G401 (cell line): ENCODE results near the gene SEPTIN14. TPM values are rescaled to one million over a fixed set of nuclear protein-coding genes. Genes with fewer than 3 reads are reported as not detected.
"Not testable (repeated sequence)": the region's sequence is repeated elsewhere in the genome, so short reads cannot be mapped to it uniquely, and the experiment has no call there.

Experiments used
- DNase-seq: peaks from one replicate; pipeline ENCODE4 v3.0.0-alpha.2; 2015; ENCODE audit warnings: low spot score
- in situ Hi-C: cut with HindIII; loops from 2 replicates; pipeline ENCODE4 v1.10.0; 2016; ENCODE audit warnings: low sequenced_read_pairs, mixed read lengths
- total RNA-seq: library from RNA; depleted of rRNA; stranded (reverse); fragments of >200 nt; shearing (Covaris generic); gene quantifications from 2 replicates; pipeline ENCODE4 v1.2.3, GENCODE V29; 2014; rRNA removed

Gene SEPTIN14
- total RNA-seq, result not detected in 2 replicates

DNA sequence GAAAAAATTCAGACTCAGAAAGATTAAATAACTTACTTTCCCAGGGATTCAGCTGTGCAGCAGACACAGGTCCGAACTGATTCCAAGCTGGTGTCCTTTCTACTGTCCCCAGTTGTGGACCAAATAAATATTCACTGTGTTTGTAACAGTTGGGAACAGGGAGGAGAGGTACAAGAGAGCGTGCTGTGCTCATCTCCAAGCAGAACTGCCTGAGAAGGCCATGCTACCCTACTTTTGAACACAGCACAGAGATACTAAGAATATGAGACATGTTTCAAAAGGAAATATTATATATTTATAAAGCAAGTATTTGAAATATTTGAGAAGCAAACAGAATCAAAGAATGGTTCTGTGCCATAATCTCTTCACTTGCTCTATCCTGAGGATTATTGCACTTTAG lies at the start of gene SEPTIN14:
SEPTIN14 (minus strand) TSS at position 101 of the 400 bp plus-strand sequence. CDS start 756 bp downstream, outside the sequence.
- DNase-seq, in situ Hi-C loops: not testable (repeated sequence)

DNA sequence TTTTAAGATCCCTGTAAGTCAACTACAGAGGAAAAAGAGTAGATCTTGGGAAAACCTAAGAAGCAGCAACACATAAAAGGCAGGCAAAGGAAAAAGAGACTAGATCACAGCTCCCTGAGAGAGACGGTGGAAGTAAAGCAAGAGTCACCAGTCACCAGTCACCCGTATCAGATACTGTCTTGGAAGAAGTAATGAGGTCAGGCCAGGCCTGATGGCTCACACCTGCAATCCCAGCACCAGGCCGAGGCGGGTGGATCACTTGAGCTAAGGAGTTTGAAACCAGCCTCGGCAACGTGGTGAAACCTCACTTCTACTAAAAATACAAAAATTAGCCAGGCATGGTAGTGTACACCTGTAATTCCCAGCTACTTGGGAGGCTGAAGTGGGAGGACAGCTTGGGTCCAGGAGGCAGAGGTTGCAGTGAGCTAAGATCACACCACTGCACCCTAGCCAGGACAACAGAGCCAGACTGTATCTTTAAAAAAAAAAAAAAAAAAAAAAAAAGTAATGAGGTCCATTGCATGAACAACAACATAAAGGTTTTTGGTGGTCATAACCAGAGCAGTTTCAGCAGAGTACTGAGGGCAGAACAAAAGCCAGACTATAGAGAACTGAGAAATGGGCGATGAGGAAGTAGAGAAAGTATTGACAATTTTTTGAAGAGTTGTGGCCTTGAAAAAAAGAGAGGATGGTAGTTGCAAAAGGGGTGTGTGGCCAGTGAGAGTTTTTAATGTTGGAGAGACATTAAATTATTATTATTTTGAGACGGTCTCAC lies 41.6 kb upstream of the SEPTIN14 start:
- in situ Hi-C loops, result no loop called here

DNA sequence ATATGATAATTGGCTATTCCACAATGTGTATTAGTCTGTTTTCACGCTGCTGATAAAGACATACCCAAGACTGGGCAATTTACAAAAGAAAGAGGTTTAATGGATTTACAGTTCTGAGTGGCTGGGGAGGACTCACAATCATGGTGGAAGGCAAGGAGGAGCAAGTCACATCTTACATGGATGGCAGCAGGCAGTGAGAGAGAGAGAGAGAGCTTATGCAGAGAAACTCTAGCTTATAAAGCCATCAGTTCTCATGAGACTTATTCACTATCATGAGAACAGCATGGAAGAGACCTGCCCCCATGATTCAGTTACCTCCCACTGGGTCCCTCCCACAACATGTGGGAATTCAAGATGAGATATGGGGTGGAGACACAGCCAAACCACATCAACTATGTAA lies 38.5 kb upstream of the SEPTIN14 start:
- in situ Hi-C loops, DNase-seq: not testable (repeated sequence)

More for the DNA sequence above, 41.6 kb upstream of the SEPTIN14 start:
- DNase-seq, result no peak

DNA sequence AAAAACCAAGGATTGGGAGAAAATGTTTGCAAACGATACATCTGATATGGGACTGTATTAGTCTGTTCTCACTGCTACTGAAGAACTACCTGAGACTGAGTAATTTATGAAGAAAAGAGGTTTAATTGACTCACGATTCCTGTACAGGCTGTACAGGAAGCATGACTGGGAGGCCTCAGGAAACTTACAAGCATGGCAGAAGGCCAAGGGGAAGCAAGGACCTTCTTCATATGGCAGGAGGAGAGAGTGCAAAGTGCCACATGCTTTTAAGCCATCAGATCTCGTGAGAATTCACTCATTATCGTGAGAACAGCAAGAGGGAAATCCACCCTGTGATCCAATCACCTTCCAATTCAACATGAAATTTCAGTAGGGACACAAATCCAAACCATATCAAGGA lies 35.7 kb upstream of the SEPTIN14 start:
- DNase-seq, result no peak
- in situ Hi-C loops, result no loop called here

DNA sequence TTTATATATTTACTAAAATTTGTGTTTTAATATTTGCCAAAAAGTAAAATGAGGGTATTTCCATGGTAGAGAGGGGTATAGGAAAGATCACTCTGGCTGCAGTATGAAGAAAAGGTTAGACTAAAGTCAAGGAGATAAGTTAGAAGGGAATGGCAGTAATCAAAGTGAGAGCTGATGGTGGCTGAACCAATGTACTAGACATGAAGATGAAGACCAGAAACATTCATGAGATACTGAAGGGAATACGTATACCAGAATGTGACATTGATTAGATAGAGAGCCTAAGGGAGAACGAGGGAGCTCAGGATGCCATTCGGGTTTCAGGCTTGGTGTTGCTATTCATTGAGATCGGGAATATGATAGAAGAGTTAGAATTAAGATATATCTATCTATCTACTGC lies 32.5 kb upstream of the SEPTIN14 start:
- DNase-seq, result no peak
- in situ Hi-C loops, result no loop called here

DNA sequence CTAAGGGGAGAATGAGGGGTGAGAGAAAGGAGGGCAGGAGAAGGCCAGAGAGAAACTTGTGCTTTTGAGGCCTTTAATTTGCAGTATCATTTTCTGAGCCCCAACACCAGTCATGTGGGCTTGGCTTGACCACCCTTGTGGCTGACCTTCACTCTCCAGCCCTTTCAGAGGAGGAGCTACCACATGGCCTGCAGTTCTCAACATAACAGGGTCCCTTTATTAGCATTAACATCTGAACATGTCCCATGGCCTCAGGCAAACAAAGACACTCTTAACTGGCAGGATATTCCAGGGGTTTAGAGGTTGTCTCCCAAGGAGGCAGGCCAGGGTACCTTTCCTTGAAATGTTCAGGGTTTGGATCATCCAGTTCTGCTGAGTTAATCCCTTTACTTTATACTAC lies 31.4 kb upstream of the SEPTIN14 start:
- in situ Hi-C loops, result no loop called here
- DNase-seq, result no peak

DNA sequence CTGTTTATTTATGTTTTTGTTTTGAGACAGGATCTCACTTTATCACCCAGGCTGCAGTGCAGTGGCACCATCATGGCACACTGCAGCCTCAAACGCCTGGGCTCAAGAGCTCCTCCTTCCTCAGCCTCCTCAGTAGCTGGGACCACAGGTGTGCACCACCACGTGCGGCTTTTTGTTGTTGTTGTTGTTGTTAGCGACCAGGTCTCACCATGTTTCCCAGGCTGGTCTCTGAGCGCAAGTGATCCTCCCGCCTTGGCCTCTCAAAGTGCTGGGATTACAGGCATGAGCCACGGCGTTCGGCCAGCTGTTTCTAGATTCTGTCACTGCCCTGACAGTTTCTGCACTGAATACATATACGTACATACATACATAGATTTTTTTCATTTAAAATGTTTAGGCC lies 25.8 kb upstream of the SEPTIN14 start:
- in situ Hi-C loops, DNase-seq: not testable (repeated sequence)

DNA sequence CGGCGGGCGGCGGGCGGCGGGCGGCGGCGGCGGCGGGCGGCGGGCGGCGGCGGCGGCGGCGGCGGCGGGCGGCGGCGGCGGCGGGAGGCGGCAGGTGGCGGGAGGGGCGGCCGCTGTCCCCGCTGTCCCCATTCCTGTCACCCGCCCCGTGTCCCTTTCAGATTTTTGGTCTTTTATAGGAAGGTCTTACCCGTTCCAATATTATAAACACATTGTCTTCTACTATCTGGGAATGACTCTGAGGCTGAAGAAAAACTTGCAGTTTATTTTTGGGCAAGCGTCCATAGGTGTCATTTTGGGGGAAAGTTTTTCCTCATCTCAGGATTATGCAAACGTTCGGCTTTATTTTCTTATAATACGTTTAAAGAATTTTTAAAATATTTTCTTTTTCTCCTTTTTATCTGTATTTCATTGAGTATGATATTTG lies 25.3 kb upstream of the SEPTIN14 start:
- DNase-seq, result peak; percentile 33
- in situ Hi-C loops, result no loop called here

DNA sequence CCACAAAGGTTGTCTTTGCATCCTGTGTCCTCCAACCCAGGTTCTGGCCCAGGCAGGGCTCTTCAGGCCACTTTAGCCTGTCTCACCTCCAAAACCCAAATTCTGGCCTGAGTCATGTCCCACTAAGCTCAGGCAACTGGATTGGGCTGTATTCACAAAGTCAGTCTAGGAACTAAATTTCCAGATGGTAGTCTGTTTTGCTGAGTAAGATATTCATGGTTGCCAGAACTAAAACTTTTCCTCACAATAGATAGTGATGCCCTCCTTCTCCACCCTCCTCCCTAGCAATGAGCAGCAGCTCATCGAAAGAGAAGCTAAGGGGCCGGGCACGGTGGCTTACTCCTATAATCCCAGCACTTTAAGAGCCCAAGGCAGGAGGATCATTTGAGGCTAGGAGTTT lies 21.8 kb upstream of the SEPTIN14 start:
- DNase-seq, result no peak
- in situ Hi-C loops, result no loop called here

DNA sequence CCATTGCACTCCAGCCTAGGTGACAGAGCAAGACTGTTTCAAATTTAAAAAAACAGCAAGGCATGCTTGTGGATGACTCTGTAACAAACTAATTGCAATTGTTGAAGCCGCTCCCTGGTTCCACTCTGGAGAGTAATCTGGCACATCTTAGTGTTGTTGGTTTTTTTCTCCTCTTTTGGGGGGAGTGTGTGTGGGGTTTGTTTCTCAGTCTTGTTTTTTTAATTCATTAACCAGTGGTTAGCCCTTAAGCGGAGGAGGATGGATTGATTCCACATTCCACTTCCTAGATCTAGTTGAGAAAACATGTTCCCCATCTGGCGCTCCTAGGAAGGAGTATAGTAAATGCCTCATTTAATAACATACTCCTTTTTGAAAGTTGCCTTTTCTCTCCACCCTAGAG lies 16.1 kb upstream of the SEPTIN14 start:
- in situ Hi-C loops, result no loop called here
- DNase-seq, result no peak

DNA sequence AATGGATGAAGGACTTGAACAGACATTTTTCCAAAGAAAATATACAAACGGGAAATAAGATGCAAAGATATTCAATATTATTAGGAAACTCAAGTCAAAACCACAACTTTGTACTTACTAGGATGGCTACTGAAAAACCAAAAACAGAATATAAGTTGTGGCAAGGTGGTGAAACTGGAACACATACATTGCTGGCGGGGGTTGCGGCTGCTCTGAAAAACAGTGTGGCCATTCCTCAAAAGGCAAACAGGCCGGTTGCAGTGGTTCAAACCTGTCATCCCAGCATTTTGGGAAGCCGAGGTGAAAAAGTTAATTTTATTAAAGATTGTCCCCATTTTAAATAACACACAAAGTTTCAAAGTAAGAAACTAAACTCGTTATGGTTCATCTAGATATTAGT lies 14.8 kb upstream of the SEPTIN14 start:
- no peak for DNase-seq
- in situ Hi-C loops, result no loop called here

DNA sequence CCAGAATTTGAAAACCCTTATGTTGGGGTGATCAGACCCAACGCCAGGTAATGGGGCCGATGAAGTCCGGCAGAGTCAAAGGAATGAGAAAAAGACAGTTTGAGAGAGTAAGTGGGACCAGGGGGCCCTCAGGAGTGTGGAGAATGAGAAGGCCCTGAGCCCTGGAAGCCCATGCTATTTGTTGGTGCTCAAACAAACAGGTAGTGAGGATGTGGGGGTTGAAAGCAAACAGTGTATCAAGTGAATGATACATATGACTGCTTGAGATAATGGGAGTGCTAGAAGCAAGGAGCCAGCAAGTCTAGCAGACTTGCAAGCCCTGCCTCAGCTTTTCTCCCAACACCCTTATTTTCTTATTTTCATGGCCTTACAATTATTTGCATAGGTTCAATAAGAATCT lies 11.2 kb upstream of the SEPTIN14 start:
- in situ Hi-C loops, result no loop called here
- DNase-seq, result no peak

DNA sequence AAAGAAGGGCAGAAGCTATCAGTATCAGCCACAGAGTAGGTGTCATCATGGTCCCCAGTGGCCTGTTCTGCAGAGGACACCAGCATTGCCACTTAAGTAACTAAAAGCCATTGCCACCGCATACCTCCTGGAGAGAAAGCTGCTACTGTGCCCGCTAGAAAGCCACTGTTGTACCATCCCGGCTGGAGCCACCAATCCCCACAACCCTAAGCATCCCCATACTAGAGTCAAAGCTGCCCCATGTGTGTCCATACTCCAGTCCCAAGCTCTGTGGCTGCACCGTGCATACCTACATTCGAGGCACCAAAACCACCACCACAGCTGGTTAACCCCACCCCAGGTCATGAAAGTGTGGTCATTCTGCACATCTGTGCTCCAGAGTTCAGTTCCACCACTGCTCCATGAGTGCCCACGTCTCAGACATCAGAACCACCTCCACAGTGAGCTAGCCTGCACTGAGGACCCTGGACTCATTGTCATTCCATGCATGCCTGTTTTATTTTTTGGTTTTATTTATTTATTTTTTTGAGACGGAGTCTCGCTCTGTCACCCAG lies 9.5 kb upstream of the SEPTIN14 start:
- DNase-seq, result no peak
- in situ Hi-C loops, result no loop called here

DNA sequence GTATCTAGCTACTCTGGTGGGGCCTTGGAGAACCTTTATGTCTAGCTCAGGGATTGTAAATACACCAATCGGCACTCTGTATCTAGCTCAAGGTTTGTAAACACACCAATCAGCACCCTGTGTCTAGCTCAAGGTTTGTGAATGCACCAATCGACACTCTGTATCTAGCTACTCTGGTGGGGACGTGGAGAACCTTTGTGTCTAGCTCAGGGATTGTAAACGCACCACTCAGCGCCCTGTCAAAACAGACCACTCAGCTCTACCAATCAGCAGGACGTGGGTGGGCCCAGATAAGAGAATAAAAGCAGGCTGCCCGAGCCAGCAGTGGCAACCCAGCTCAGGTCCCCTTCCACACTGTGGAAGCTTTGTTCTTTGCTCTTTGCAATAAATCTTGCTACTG lies 6.4 kb upstream of the SEPTIN14 start:
- DNase-seq, in situ Hi-C loops: not testable (repeated sequence)

DNA sequence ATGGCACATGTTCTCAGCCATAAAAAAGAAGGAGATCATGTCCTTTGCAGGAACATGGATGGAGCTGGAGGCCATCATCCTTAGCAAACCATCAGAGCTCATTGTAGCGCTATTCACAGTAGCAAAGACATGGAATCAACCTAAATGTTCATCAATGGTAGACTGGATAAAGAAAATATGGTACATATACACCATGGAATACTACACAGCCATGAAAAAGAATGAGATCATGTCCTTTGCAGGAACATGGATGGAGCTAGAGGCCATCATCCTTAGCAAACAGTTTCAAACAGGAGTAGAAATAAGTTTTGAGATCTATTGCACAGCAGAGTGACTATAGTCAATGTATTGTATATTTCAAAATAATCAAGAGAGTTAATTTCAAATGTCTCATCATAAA lies 17.4 kb downstream of the SEPTIN14 start:
- DNase-seq, in situ Hi-C loops: not testable (repeated sequence)

DNA sequence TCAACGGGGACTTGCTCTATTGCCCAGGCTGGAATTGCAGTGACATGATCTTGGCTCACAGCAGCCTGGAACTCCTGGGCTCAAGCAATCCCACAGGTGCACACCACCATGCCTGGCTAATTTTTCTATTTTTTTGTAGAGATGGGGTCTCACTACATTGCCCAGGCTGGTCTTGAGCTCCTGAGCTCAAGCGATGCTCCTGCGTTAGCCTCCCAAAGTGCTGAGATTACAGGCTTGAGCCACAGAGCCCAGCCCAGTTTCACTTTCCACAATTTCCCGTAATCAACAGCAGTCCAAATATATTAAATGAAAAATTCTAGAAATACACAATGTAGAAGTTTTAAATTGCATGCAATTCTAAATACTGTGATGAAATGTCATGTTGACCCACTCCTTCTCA lies 24.0 kb downstream of the SEPTIN14 start:
- DNase-seq, result no peak

DNA sequence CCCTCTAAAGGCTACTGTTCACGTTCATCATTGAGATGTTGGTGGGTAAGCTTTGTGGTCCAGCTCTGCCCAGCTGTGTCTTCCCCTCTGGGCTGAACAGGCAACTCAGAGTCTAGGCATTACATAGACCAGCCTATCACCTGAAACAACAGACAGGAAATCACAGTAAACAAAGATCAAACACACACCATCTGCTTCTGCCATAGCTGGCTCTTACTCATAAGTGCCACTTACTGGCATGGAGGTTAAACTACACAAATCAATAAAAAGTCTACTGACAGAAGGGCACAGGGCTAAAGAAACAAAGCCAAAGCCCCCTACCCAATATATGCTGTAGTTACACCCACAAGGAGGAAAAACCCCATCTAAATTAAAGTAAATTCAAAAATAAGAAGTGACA lies 35.0 kb downstream of the SEPTIN14 start:
- in situ Hi-C loops, result no loop called here
- no peak for DNase-seq

More for the DNA sequence above, 24.0 kb downstream of the SEPTIN14 start:
- in situ Hi-C loops, result no loop called here

DNA sequence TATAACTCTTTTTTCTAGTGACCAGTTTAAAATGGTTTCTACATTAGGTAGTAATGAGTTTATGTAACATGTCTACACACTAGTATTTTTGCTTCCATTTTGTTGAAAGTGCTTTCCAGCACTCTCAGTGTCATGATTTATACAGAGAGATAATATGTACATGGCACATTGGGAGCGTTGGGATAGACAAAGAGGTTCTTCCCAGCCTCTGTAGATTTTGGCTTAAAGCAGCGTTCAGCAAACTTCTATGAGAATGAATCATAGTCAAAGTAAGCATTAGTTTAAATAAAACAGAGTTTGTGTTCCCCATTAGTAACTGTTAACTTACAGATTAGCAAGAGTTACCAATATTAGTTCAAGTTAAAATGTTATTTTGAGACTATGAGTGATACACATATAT lies 43.9 kb downstream of the SEPTIN14 start:
- in situ Hi-C loops, result no loop called here
- no peak for DNase-seq

DNA sequence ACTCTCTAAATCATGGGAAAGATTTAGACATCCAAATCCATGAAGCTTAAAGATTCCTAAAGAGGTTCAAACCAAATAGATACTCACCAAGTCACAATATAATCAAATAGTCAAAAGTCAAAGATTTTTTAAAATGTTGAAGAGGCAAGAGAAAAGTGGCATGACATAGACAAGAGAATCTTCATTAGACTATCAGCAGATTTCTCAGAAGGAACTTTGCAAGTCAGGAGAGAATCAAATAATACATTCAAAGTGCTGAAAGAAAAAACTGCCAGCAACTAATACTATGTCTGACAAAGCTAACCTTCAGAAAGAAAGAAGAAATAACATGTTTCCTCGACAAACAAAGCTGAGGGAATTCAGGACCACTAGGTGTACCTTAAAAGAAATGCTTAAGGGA lies 65.3 kb downstream of the SEPTIN14 start:
- in situ Hi-C loops, DNase-seq: not testable (repeated sequence)

DNA sequence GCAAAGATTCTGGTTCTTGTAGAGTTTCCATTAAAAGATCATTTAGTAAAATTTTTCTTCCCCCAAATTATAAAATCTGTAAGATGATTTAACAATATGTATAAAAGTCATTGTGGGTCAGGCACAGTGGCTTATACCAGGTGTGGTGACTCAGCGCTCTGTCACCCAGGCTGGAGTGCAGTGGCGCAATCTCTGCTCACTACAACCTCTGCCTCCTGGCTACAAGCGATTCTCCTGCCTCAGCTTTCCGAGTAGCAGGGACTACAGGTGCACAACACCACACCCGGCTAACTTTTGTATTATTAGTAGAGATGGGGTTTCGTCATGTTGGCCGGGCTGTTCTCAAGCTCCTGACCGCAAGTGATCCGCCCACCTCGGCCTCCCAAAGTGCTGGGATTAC lies 68.0 kb downstream of the SEPTIN14 start:
- no peak for DNase-seq
- in situ Hi-C loops, result no loop called here

DNA sequence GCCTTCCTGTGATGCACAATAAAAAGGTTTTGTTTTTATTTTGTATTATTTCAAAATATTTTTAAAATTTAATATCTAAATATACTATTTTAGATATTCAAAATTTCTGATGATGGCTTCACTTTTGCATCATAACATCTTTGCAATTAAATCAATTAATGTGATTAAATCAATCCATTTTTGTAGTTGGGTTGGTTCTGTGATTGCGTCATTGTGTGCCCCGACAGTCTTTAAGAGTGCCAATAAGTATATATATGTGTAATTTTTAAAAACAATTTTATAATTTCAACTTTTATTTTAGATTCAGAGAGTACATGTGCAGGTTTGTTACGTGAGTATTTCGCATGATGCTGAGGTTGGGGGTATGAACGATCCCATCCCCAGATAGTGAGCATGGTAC lies 70.5 kb downstream of the SEPTIN14 start:
- in situ Hi-C loops, result no loop called here
- DNase-seq, result no peak
